PC-9 (cell line): ENCODE results near the gene ZNF688.

Experiments
- CTCF ChIP-seq: fragments of 200-600 bp; sonication (generic); conservative IDR thresholded peaks from 2 replicates; pipeline ENCODE4 v1.6.1; 2017; ENCODE audit warnings: mixed run types, antibody characterized with exemption, mild to moderate bottlenecking, moderate library complexity
- EZH2 ChIP-seq: fragments of 200-600 bp; sonication (generic); IDR thresholded peaks from 2 replicates; pipeline ENCODE4 v1.8.0; 2017; ENCODE audit warnings: antibody characterized with exemption, low read depth

GRCh38 chr16:30567991-30568638, 3.4 kb downstream of the ZNF688 start:
- TF ChIP-seq CTCF (no peak), EZH2 (no peak)
